Measurements from ENCODE around the gene KIF21A. TPM values are rescaled to one million over a fixed set of nuclear protein-coding genes. Genes with fewer than 3 reads are reported as not detected.
"Not testable (repeated sequence)": the region's sequence is repeated elsewhere in the genome, so short reads cannot be mapped to it uniquely, and the experiment has no call there.

KIF21A gene
- total and polyA plus RNA-seq, 2 experiments from 2014 or later = 25.0 to 55.1 TPM

- H3K4me1 ChIP-seq (ENCODE audit: insufficient read depth) = no peaks in the 10 kb centered on the region
- no peak overlapping the region for H2AFZ ChIP-seq
- H3K9me3 ChIP-seq (ENCODE audit: low read depth) = no peaks in the 10 kb centered on the region
- no peak for DNase-seq (ENCODE audit: low spot score)
- H3K4me3 ChIP-seq = no peak overlapping the region
- 53% methylated on average over 1 of the region's 1 CpG for WGBS (ENCODE audit: low lambda C conversion rate, missing lambda C conversion rate)
- no peaks in the 10 kb centered on the region for H3K79me2 ChIP-seq
- H3K36me3 ChIP-seq (replicated peaks; ENCODE audit: insufficient read depth, low read depth) = no peaks in the 10 kb centered on the region
- no peaks in the 10 kb centered on the region for H3K27me3 ChIP-seq
- no peak overlapping the region for H3K4me2 ChIP-seq
- H4K20me1 ChIP-seq (ENCODE audit: insufficient read depth, poor library complexity, severe bottlenecking) = no peaks in the 10 kb centered on the region
- TF ChIP-seq EZH2phosphoT487 (IDR thresholded peaks at IDR 0.05; ENCODE audit: low read depth, severe bottlenecking, unreplicated experiment) (no peak), EZH2 (IDR thresholded peaks at IDR 0.05; ENCODE audit: borderline replicate concordance) (no peak), CTCF (IDR thresholded peaks at IDR 0.05; ENCODE audit: poor library complexity) (no peak)
- no peaks in the 10 kb centered on the region for H3K9me2 ChIP-seq (replicated peaks; ENCODE audit: insufficient read depth)
- no peak overlapping the region for H3K27ac ChIP-seq
Measured at GRCh38 chr12:39297891-39298290, 145.0 kb downstream of the KIF21A start.

GRCh38 chr12:39296496-39296895, 146.4 kb downstream of the KIF21A start:
- H3K4me2 ChIP-seq = no peak overlapping the region
- H2AFZ ChIP-seq = no peak overlapping the region
- no peaks in the 10 kb centered on the region for H3K36me3 ChIP-seq (replicated peaks; ENCODE audit: insufficient read depth, low read depth)
- no peaks in the 10 kb centered on the region for H3K27me3 ChIP-seq
- no peaks in the 10 kb centered on the region for H3K9me3 ChIP-seq (ENCODE audit: low read depth)
- no peaks in the 10 kb centered on the region for H3K9me2 ChIP-seq (replicated peaks; ENCODE audit: insufficient read depth)
- TF ChIP-seq EZH2phosphoT487 (IDR thresholded peaks at IDR 0.05; ENCODE audit: low read depth, severe bottlenecking, unreplicated experiment) (no peak), CTCF (IDR thresholded peaks at IDR 0.05; ENCODE audit: poor library complexity) (no peak)
- no peaks in the 10 kb centered on the region for H3K4me1 ChIP-seq (ENCODE audit: insufficient read depth)
- 96% methylated on average over 1 of the region's 1 CpG for WGBS (ENCODE audit: low lambda C conversion rate, missing lambda C conversion rate)
- no peak overlapping the region for H3K27ac ChIP-seq
- no peak for DNase-seq (ENCODE audit: low spot score)
- no peaks in the 10 kb centered on the region for H3K79me2 ChIP-seq
- no peaks in the 10 kb centered on the region for H4K20me1 ChIP-seq (ENCODE audit: insufficient read depth, poor library complexity, severe bottlenecking)
- H3K4me3 ChIP-seq = no peak overlapping the region

- DNase-seq (ENCODE audit: low spot score); H3K27ac ChIP-seq: not testable (repeated sequence)
- 95% methylated on average over 12 of the region's 12 CpGs for WGBS (ENCODE audit: low lambda C conversion rate, missing lambda C conversion rate)
Measured at GRCh38 chr12:39295593-39295992, 147.3 kb downstream of the KIF21A start.

GRCh38 chr12:39294715-39295114, 148.2 kb downstream of the KIF21A start:
- no peaks in the 10 kb centered on the region for H3K4me1 ChIP-seq (ENCODE audit: insufficient read depth)
- TF ChIP-seq EZH2 (IDR thresholded peaks at IDR 0.05; ENCODE audit: borderline replicate concordance) (no peak), EZH2phosphoT487 (IDR thresholded peaks at IDR 0.05; ENCODE audit: low read depth, severe bottlenecking, unreplicated experiment) (no peak), CTCF (IDR thresholded peaks at IDR 0.05; ENCODE audit: poor library complexity) (no peak)
- H3K4me2 ChIP-seq = no peak overlapping the region
- H3K27ac ChIP-seq = no peak overlapping the region
- no peak overlapping the region for H2AFZ ChIP-seq
- H4K20me1 ChIP-seq (ENCODE audit: insufficient read depth, poor library complexity, severe bottlenecking) = no peaks in the 10 kb centered on the region
- WGBS (ENCODE audit: low lambda C conversion rate, missing lambda C conversion rate) = 71% methylated on average over 2 of the region's 2 CpGs
- H3K9me3 ChIP-seq (ENCODE audit: low read depth) = no peaks in the 10 kb centered on the region
- no peaks in the 10 kb centered on the region for H3K79me2 ChIP-seq
- no peaks in the 10 kb centered on the region for H3K27me3 ChIP-seq
- no peak overlapping the region for H3K4me3 ChIP-seq
- no peaks in the 10 kb centered on the region for H3K9me2 ChIP-seq (replicated peaks; ENCODE audit: insufficient read depth)
- DNase-seq (ENCODE audit: low spot score) = no peak
- H3K36me3 ChIP-seq (replicated peaks; ENCODE audit: insufficient read depth, low read depth) = no peaks in the 10 kb centered on the region

More at GRCh38 chr12:39295593-39295992, 147.3 kb downstream of the KIF21A start:
- not testable (repeated sequence) for H3K9me3 ChIP-seq (ENCODE audit: low read depth); H3K9me2 ChIP-seq (replicated peaks; ENCODE audit: insufficient read depth); H4K20me1 ChIP-seq (ENCODE audit: insufficient read depth, poor library complexity, severe bottlenecking); H3K4me2 ChIP-seq; H3K27me3 ChIP-seq; H3K79me2 ChIP-seq; H3K36me3 ChIP-seq (replicated peaks; ENCODE audit: insufficient read depth, low read depth); H3K4me1 ChIP-seq (ENCODE audit: insufficient read depth); H2AFZ ChIP-seq; H3K4me3 ChIP-seq
